NCI-H2107 treated with DMSO at 0.1 percent for 48 hours (cell line): Measurements from ENCODE around the gene POLN.
"Not testable (repeated sequence)": the region's sequence is repeated elsewhere in the genome, so short reads cannot be mapped to it uniquely, and the experiment has no call there.

ENCODE experiments used
- DNase-seq: peaks from one replicate; lab custom pipeline; 2025; ENCODE audit not compliant: unreplicated experiment; lab: John Stamatoyannopoulos, UW

Gene POLN

DNA sequence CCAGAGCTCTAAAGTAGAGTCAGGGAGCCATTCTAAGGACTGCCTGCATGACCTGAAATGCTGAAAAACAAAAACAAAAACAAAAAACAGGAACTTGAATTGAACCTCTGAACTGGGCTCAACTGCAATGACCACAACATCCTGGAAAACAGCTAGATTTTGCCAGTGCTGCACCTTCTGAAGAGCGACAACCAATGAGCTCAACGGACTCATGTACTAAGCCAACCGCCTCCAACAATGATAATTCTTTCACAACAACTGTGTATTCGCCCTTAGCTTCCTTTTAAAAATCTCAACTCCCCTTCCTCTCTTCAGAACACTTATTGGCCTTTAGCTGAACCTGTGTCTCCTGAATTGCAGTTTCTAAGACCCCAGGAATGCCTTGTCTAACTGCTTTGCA lies 69.8 kb downstream of the POLN start:
- no peak for DNase-seq

DNA sequence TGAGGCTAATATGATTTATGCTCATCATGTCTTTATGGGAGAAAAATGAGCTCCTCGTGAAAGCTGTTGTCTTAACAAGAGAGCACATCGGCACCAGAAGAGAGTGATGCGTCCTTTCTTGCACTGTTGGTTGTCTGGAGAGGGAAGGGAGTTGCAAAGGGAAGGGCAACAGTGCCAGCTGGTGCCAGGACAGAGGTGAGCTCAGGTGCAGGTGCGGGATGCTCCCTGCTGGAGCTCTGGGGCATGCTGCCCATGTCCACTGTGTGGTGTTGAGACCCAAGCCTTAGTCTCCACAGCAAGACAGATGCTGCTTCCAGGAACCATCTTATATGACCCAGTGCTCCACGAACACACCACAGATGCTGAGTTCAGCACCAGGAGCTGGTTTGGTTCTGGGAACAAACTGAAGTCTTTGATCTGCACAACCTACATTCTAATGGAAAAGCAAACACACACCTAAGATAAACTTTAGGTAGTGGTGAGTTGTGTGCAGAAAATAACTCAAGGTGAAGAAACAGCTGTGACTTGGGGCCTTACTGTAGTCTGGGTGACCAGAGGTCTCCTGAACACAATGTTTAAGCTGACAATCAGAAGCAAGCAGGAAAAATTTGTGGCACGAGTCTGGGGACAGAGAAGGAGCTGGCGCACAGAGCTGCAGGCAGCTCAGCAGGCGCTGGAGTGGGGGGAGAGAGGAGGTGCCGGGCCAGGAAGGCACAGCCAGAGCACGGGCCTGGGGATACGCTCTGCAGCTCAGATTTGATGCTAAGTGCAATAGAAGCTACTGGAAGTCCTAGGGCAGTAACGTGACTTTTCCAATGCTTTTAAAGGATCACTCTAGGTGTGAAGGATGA lies 73.2 kb downstream of the POLN start:
- DNase-seq = no peak

DNA sequence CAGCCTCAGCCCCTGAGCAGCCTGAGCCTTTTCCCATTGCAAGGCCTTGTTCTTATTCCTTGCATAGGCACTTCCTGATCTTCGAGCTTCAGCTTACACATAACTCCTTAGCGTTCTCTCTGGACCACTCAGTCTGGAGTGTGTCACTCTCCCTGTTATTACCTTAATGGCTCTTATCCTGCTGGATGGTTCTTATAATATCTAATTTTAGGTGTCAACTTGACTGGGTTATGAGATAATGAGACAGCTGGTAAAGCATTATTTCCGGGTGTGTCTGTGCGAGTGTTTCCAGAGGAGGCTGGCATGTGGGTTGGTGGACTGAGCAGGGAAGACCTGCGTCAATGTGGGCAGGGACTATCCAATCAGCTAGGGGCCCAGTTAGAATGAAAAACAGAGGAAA lies 75.7 kb downstream of the POLN start:
- no peak for DNase-seq

DNA sequence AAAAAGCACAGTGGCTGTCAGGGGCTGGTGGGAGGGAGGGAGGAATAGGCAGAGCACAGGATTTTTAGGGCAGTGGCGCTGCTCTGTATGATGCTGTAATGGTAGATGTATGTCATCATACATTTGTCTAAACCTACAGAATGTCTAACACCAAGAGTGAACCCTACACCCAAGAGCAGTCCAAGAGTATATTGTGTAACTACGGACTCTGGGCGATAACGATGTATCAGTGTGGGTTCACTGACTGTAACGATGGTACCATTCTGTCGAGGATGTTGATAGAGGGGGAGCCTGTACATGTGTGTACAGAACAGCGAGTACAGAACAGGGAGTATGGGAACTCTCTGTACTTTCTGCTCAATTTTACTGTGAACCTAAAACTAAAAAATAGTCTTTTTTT lies 76.5 kb downstream of the POLN start:
- no peak for DNase-seq

DNA sequence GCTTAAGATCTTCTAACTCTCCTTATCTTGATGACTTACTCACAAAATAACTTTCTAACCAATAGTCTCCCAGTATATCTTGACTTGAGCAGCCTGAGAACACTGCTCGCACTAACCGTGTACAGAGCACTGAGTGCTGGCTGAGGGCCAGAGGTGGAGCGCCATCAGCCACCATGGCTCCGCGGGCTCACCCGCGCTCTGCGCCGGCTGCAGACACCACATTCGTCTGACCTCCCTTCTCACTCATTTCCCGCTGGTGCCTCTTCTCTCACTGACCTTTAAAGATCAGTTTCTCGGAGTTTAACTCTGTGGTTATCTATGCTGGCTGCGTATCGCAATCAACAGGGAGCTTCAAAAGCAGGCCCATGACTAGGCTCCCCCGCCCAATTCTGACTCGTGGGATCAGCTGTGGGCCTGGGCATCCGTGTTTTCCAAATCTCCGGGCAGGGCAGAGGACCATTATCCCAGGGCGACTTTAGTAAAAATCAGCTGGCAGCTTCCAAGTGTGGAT lies 78.6 kb downstream of the POLN start:
- no peak for DNase-seq

DNA sequence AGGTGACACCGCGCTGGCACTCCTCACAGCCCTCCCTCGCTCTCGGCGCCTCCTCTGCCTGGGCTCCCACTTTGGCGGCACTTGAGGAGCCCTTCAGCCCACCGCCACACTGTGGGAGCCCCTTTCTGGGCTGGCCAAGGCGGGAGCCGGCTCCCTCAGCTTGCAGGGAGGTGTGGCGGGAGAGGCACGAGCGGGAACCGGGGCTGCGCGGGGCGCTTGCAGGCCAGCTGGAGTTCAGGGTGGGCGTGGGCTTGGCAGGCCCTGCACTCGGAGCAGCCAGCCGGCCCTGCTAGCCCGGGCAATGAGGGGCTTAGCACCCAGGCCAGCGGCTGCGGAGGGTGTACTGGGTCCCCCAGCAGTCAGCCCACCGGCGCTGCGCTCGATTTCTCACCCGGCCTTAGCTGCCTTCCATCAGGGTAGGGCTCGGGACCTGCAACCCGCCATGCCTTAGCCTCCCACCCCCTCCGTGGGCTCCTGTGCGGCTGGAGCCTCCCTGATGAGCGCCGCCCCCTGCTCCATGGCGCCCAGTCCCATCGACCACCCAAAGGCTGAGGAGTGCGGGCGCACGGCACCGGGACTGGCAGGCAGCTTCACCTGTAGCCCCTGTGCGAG lies 80.7 kb downstream of the POLN start:
- not testable (repeated sequence) for DNase-seq

DNA sequence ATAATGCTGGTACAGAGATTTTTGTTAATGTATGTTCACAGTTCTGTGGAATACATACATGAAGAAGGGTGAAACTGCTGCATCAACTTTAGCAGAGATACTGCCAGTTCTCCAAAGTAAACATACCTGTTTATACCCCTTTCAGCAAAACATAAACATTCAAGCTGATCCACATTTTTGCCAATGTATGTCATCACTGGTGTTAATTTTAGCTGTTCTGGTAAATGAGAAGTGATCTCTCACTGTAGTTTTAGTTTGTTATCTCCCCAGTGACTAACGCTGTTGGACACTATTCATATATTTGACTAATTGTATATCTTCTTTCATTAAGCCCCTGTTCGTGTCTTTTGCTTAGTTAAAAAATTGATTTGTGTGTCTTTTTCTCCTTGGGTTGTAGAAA lies 82.0 kb downstream of the POLN start:
- DNase-seq = no peak

DNA sequence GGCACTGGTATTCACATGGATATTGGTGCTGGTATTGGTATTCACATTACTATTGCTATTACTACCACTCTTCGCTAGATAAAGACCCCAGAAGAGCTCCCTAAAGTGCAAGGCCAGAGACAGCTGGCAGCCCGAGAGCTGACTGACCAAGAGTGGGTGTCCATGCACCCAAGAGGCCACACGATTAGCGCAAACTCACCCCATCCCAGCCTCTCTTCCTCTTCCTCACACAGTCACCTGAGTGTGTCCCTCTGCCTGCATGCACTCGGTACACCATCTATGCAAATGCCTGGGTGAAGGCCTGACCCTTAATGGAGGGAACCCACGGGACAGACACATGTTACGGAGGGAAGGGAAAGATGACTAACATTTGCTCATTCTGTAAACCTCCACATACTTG lies 86.7 kb downstream of the POLN start:
- DNase-seq = no peak

DNA sequence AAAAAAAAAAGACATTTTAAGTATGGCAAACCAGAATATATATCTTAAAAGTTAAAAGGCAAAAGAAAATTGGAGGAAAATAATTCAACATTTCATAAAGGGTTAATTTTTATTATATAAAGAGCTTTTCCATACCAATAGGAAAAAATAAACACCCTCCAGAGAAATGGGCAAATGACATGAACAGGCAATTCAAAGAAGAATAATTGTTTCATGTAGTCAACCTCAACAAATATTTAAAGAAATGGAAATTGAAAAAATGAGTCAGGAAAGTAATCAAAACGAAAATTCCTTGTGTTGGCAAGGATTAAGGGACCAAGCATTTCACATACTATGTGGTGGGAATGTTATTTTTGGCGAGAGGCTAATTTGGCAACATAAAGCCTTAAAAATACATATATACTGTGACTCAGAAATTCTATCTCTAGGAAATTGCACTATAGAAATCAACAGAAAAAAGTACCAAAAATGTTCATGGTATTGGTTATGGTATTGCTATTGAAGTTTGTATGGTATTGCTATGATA lies 87.6 kb downstream of the POLN start:
- no peak for DNase-seq

DNA sequence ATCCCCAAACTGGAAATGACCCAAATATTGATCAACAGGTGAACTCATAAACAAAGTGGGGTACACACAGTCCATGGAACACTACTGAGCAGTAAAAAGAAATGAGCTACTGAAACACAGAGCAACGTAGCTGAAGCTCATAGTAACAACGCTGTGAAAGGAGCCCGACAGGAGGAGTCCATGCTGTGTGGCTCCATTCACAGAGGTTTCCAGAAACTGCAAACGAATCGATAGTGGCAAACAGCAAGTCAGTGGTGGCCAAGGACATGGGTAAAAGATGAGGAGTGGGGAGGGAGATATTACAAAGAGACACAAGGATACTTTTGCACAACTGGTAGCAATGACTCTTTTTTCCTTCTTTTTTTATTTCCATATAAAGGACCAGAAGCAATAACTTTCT lies 90.4 kb downstream of the POLN start:
- no peak for DNase-seq

DNA sequence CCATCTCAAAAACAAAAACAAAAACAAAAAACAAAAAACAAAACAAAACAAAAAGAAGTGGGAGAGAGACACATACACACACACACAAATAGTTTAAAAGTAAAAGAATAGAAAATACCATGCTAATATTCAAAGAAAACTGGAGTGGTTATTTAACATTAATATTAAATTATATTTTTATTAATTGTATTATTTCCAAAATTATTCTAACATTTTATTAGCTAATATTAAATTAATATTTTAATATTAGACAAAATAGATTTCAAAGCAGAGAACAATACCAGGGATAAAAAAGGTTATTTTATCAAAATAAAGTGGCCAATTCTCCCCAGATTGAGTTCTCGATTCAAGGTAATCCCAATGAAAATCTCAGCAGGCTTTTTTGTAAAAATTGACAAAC lies 91.8 kb downstream of the POLN start:
- no peak for DNase-seq

DNA sequence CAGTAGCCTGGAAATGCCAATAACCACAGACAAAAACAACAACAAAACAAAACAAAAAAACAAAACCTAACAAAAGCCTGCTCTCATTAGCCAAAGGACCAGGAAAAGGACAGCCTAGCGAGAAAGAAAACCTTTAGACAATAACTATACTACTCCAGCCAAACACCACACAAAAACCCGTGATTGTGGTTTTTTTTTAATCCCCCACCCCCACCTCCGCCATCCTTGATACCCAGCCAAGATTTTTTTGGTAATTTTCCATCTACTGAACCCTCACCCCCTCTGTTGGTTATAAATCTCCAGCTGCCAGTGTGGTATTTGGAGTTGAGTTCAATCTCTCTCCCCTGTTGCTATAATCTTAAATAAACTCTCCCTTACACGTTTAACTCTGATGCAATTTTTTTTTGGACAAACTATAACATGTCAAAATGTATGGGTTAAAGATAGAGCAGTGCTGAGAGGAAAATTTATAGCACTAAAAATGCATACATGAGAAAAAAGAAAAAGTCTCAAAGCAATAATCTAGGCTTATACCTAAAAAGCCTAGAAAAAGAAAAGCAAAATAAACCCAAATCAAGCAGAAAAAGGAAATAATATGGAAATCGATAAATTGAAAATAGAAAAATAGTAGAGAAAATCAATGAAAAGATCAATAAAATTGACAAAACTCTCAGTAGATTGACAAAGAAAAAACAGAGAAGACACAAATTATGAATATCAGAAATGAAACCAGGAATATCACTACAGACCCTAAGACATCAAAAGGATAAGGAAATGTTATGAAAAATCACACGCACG lies 99.1 kb downstream of the POLN start:
- no peak for DNase-seq

DNA sequence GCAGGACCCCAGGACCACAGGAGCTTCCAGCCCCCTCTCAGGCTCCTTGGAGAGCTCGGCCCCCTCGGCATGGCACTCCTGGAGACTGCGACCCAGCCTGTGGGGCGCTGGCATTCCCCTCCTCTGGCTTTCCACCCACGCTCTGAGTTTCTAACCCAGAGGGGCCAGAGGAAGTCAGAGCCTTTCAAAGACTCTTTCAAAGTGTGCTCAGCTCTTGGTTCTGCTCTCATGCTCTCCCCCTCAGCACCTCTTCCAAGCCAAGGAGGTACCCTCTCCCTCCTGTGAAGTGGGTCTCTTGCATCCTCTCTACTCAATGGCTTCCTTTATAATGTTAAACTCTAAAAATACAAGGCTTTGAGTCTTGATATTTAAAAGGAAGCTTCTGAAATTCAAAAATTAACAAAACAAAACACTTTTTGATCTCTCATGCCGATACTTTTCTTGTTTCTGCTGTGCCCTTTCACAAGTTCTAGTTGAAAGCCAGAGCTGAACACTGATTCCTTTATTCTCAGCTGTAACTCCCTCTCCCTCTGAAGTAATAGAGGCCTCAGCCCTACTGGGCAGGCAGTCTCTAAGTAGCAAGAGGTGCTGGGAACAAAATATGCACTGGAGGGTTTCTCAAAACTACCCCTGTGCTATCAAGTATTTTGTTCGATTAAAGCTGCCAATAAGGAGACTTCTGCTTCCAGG lies 100.0 kb downstream of the POLN start:
- no peak for DNase-seq

DNA sequence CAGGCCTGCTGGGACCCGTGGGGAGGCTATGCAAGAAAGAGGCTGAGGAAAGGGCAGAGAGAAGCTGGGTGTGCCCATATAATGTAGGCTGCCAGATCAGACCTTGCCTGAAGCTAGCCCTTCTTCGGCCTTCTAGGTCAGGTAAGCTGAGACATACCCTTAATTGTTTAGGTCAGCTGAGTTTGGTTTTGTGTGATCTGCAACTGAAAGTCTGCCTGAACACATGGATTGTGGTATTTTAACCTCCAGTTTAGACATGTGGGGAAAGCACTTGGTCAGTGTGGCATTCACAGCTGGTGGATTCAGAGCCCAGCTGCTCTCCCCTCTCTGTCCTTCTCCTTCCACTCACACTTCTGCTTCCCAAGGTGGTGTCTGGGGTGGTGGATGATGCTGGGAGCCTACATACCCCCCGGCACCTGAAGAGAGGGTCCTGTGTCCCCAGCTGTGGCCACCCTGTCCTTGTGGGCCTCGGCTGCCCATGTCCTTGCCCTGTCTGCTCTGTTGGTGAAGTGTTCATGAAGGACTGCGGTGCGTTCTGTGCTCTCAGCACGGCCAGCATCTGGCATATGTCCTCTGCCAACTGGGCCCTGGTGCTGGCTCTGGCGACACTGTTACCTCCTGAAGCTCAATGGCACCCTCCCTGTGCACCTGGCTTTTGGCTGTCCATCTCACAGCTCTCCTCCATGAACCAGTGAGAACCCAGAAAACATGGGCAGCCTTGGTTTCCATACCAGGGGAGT lies 100.7 kb downstream of the POLN start:
- no peak for DNase-seq

DNA sequence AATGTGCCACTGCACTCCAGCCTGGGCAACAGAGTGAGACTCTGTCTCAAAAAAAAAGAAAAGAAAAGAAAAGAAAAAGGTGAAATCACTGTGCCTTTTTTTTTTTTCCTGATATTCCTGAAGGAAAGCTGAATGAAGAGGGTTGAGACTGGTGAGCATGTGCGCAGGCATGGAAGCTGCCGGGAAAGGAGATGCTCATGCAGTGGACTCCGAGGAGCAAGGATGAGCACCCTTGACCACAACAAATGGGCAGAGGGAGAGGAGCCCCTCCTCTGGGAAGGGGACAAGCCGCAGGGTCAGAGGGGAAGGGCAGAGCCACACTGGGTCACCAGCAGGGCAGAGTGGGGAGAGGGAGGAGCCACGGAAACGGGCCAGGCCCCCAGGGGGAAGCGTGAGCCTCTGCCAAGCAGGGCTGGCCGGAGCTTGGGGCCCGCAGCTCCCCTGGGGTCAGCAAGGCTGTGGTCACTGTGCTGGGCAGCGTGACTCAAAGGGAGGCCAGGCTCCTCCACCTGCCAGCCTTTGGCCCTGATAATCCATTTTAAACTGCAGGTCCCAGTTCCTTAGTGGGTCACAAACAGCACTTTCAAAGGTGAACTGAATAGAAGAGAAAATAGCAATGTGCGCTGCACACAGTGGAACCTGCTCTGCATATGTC lies 102.9 kb downstream of the POLN start:
- no peak for DNase-seq

DNA sequence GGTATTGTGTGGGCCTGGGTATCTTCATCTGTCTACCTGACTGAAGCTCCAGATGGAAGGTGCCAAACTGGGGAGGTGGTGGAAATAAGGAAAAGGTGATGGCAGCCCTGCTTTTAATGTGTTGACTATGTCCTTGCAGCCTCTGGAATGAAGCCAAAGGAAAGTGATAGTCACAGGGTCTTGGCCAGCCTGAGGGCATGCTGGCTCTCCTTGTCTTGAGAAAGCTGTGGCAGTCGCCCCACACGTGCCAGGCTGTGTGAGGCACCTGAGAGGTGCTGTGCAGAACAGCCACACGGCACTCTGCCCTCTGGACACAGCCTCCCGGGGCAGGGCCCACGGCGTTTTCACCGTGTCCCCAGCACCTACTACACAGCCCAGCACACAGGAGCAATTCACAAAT lies 105.2 kb downstream of the POLN start:
- DNase-seq = no peak

DNA sequence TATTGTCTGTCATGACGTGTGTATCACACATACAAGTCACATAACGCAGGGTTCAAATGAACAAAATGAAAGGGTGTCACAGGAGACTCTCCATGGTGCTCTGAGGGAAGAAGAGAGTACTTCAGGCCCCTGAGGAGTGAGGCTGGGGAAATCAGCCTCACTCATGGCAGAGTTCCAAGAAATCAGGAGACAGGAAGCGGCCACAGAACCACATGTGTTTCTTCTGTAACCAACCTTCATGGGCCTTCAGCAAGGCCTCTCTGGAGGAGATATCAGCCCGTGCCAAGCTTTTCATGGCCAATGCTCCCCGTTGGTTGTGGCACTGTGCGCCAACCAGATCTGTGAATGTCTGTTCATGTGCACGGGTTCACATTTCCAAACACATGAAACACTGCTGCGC lies 106.8 kb downstream of the POLN start:
- DNase-seq = no peak

DNA sequence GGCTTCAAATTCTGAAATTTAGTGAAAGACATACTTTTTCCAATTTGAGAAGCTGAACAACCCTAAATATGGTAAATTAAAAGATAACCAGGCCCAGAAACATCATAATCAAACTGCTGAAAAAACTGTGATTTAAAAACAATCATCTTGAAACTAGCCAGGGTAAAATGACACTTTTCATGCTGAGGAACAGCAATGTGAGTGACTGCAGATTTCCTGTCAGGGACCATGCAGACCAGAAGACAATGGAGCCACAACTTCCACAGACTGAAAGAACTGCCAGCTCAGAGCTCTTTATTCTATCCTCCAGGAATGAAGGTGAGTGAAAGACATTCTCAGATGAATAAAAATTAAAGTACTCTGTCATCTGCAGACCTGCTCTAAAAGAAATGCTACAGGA lies 109.5 kb downstream of the POLN start:
- DNase-seq = no peak

DNA sequence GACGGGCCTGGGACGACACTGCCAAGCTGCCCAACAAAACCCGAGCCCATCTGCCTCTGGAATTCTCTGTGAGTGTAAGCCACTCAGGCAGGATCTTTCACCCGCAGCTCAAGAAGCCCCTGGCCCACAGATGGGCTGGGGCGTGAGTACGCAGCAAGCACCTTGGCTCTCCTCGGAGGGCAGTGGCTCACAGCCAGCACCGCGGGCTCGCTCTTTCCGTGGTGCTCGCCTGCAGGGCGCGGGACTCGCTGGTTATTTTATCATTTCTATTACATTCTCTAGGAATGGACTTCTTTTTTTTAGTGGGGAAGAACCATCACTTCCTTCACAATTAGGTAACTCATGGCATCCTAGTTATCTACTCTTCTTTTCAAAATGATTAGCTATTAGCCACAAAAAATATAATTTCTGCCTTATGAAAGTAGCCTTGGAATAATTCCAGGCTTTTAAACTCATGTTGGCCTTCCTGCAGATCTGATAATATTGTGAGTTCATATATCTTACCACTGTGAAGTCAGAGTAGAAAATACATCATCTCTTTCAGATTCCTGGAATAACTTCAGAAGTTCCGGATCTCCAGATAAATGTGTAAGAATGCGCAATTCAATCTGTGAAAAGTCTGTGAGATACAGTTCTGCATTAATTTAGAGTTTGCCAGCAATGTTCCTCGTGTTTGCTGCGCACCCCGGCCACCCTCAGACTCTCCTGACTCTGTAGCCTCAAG lies 114.2 kb downstream of the POLN start:
- DNase-seq = no peak
